HG03139 (cell line): ENCODE data around the gene RASSF1.

ENCODE experiments used
- ATAC-seq: cut with Tn5 transposase; IDR thresholded peaks from one replicate; pipeline ENCODE4 v1.9.1; 2021; ENCODE audit not compliant: unreplicated experiment

Gene RASSF1

DNA sequence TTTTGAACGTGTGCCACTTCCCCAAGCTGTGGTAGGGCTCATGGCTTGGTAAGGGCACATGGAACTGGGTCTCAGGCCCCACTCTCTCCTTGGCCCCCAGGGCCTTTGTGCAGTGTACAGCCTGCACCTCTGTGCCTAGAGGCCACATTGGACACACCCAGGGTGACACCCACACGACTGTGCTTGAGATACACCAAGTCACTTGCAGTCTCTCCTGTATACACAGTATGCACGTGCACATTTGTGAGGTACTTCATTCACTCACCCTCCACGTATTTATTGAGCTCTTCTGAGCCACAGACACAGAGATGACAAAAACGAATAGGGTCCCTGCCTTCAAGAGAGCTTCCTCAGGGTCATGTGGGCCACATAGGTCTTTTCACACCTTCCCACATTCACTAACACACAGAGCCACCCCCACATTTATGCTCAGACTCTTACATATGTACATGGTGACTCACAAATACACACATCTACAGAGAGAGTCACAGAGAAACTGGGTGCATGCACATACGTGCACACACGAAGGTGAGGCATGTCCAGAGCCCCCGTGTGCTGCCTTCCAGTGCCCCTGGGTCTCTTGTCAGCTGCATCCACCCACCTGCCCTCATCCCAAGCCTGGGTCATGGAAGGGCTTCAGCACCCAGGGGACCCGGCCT, 28.5 kb upstream of the RASSF1 start:
- no peak for ATAC-seq

GRCh38 chr3:50365842-50366220, 25.2 kb upstream of the RASSF1 start:
- ATAC-seq = no peak

DNA sequence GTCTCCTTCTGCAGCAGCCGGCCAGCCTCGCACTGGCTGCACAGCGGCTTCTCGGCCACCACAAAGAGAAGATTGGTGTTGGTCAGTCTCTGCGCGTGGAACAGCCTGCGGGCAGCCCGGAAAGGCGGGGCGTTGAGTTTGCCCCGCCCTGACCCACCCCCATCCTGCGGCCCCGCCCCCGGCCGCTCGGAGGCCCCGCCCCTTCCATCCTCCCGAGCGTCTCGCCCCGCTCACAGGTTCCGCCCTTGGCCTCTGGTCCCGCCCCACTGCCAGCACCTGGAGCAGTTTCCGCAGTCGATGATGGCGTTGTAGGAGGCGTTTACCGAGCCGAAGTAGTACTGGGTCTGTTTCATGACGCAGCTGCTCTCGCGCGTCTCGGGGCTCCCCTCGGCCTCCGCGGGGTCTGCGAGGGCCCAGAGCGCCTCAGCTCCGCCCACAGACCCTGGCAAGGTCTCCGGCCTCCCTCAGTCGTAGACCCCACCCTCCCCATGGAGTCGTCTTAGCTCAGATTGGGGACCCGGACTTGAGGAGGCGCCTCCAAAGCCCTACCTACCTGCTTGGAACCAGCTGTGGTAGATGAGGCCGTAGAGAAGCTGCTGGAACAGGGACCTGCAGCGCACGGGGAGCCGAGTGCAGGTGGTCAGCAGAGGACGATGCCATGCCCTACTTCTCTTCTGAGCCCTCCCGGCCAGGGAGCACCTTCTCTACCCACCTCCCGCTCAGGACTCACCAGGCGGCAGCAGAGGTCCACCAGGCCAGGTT, 24.6 kb upstream of the RASSF1 start:
- ATAC-seq = peak; percentile 85

- no peak for ATAC-seq
Observed at GRCh38 chr3:50364573-50365079, 24.0 kb upstream of the RASSF1 start.

- no peak for ATAC-seq
Observed at GRCh38 chr3:50359760-50360110, 19.1 kb upstream of the RASSF1 start.

GRCh38 chr3:50358911-50359759, 18.5 kb upstream of the RASSF1 start, which contains the start of gene TMEM115:
TMEM115 (minus strand) TSS chr3:50359521; CDS start chr3:50359063, 458 bp downstream.
- ATAC-seq = peak; percentile 99

DNA sequence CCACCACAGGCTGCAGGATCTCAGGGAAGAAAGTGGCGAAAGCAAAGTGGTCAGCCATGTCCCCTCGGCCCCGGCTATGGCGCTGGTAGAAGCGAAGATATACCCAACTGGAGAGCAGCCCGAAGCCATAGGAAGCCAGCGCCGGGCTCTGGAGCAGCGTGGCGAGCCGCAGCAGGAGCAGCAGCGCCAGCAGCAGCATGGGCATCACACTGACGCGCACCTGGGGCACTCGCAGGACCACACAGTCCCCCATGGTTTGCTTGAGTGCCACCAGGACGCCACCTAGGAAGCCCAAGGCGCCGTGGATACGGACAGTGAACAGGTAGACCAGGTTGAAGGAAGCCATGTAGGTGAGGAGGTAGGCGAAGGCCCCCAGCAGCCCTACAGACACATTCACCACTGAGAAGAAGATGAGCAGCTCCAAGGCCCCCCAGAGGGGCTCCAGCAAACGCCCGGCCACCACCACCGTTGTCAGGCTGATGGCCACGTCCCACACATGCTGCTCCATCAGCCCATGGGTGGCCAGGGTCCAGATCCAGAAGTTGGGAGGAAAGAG, 17.8 kb upstream of the RASSF1 start:
- ATAC-seq = no peak

GRCh38 chr3:50357481-50357880, 16.8 kb upstream of the RASSF1 start:
- no peak for ATAC-seq

DNA sequence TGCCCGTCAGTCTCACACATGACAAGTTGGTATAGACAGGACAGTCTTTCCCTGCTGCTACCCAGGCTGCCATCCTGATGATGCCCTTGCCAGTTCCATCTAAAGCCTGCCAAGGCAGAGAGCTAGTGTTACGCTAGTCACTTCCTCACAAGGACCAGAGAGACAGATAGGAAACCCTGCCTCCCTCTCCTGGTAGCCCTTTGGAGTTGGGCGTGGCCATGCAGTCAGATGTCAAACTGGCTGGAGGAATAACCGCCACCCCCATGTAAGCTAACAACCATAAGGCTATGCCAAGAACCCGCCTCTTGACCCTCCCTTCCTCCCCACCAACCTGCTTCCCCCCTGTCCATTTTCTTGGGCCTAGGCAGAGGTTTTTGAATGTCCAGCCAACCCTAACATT, 15.9 kb upstream of the RASSF1 start:
- no peak for ATAC-seq

DNA sequence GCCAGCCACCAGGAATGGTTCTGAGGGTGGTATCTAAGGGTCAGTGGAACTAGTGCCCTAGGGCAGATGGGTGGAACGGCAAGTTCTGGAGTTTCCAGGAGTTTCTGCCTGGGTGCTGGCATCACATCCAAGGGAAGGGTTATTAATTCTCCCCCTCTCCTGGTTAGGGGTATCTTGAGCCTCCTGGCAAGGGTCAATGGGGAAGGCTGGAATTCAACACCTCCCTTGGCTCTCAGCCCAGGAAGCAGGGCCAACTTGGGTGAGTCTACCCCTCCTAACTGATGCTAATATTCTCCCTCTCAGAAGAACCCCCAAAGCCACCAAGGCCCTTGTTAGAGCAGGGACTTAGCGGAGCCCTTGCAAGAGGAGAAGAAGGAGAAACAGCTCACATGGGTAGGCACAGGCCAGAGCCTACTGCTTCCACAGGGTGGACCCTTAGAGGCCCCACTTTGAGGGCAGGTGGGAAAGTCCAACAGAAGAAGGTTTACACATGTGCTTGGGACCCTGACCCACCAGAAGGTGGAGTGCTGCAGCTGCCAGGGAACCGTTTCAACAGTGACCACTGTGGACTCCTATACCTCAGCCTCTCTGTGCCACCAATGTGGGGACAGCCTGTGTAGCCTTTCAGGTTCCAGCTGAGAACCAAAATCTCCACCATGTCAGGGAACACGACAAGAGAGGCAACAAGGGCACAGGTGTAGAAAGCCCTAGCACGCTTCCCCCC, 15.4 kb upstream of the RASSF1 start:
- ATAC-seq = no peak

- no peak for ATAC-seq
Observed at GRCh38 chr3:50354850-50355249, 14.2 kb upstream of the RASSF1 start.

DNA sequence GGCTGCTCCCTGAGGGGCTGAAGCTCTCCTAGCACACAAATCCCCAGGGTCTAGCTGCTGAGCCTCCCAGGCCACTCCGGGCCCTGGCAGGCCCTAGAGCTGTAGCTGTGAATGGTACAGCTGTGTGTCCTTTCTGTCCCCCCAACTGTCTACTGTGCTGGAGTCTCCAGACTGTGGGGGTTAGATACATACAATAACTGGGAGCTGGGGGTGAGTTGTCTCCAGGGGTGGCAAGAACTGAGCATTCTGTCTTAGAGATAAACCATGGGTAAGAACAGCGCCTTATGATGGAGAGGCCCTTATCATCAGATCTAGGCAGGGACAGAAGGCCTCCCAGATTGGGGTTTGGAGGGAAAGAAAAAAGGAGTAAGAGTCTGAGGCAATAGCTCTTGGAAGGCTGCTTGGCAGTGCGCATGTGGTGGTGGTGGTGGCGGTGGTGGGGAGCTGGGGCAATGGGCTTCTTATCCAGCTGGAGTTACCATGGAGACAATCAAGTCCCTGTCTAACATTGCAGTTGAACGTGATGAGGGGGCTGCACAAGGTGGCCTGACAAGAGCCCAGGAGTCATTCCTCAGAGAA, 13.6 kb upstream of the RASSF1 start:
- ATAC-seq = no peak

- ATAC-seq = no peak
Observed at GRCh38 chr3:50353245-50354004, 12.8 kb upstream of the RASSF1 start.

DNA sequence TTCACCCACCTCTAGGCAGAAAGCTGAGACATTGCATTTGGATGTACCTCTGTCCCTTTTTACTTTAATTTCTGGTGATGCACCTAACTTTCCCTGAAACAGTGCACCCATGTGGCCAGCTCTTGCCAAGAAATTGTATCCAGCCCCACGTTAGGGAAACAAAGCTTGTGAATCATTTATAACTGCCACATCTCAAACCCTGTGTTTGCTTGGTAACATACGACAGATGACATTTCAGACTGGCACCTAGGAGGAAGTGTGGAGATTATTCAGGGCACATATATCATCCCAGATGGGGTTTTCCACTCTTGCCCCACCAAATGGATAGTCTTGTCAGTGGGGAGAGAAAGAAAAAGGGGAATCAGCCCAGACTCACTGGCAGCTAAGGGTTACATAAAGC, 12.1 kb upstream of the RASSF1 start:
- no peak for ATAC-seq

- ATAC-seq = no peak
Observed at GRCh38 chr3:50351323-50351697, 10.7 kb upstream of the RASSF1 start.

DNA sequence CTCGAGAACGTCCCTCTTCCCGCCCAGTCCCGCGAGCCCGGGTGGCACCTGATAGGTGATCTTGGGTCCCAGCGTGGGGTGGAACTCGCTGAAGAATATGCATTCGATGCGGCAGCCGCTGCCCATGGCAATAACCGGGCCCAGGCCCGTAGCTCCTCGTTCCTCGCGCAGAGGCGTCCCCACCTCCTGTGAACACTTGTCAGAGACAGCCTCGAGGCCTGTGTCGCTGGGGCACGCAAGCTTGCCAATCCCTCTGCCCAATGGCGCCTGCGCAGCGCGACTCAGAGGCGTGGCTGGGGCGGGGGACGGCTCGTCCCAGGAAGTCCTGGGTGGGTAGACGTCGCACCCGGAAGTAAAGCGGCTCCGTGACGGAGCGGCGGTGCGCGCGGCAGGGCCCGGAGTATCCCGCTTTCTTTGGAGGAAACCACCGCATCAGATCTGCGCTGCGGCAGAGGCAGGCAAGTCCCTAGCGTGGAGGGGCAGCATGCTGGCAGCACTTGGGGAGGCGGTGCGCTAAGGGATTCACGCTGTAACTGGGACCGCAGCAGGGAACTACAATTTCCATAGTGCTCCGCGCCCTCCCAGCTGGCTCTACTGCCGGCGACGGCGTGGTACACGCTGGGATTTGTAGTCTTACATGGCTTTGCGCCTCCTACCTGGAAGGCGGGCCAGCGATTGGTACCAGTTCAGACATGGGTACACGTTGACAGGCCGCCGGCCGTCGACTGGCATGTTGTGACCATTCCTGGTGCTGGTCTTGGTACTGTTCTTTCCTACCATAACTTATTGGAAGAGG, 10.1 kb upstream of the RASSF1 start, which contains the start of the genes CYB561D2 and NPRL2:
TSS of gene CYB561D2 (plus strand) at position 336 of the 796 bp plus-strand sequence. CDS start 572 bp downstream, outside the sequence.
TSS of gene NPRL2 (minus strand) at position 249 of the 796 bp plus-strand sequence. CDS start at position 126, 123 bp downstream.
- peak; percentile 77 for ATAC-seq

GRCh38 chr3:50350213-50350526, 9.5 kb upstream of the RASSF1 start:
- ATAC-seq = no peak

DNA sequence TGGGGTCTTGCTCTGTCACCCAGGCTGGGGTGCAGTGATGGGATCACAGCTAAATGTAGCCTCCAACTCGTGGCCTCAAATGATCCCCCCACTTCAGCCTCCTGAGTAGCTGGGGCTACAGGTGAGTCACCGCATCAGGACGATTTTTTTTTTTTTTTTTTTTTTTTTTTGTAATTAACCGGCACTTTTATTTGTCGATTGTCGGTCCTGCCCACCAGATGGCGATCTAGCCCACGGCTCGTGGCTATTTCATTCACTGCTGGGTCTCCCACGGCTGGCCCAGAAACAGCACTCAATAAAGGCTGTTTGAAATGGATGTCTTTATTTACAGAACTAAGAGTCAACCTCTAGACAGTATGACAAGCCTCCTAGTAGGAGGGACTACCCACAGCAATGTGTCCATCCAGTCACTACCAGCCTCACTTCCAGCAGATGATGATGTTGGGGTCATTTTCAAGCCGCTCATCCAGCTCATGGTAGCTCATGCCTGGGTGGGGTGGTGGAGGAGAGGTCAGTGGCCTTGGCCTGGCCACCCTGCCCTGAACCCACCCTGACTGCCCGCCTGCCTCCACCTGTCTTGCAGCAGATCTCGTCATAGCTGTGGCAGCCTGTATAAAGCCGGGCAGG, 6.7 kb upstream of the RASSF1 start:
- no peak for ATAC-seq
